HepG2 (cell line): ENCODE data around the gene HECTD4. TPM values are rescaled to one million over a fixed set of nuclear protein-coding genes. Genes with fewer than 3 reads are reported as not detected.
A peak's percentile ranks its signal among the peaks of the same experiment; 100 is the strongest.

Experiments used
- ATF7 ChIP-seq, 2 experiments: fragments of 450-650 bp in 1 of 2; sonication (generic) in 1 of 2; formaldehyde crosslinking in 1 of 2; IDR thresholded peaks; 2 replicates each; pipeline versions ENCODE4 v1.4.0 to v1.6.1; 2016 to 2020; ENCODE audit warnings: antibody characterized with exemption in 1 of 2, mild to moderate bottlenecking in 1 of 2, missing genetic modification reagents in 1 of 2
- DNMT3B ChIP-seq: conservative IDR thresholded peaks from 2 replicates; pipeline ENCODE4 v1.6.1; 2016; ENCODE audit warnings: missing biosample characterization, control low read depth
- GATAD2A ChIP-seq: IDR thresholded peaks from 2 replicates; pipeline ENCODE4 v1.6.1; 2016
- HES4 ChIP-seq: sonication (generic); formaldehyde crosslinking; IDR thresholded peaks from 2 replicates; pipeline ENCODE4 v1.9.0; 2021; ENCODE audit warnings: mild to moderate bottlenecking, missing genetic modification reagents, borderline replicate concordance
- HMG20A ChIP-seq: IDR thresholded peaks from 2 replicates; pipeline ENCODE4 v1.6.1; 2016; ENCODE audit warnings: borderline replicate concordance
- KLF16 ChIP-seq, 2 experiments: sonication (generic) in 1 of 2; formaldehyde crosslinking in 1 of 2; IDR thresholded peaks; 2 replicates each; pipeline versions ENCODE4 v1.6.1 to v1.8.0; 2016 to 2023; ENCODE audit warnings: missing genetic modification reagents in 2 of 2, missing compliant biosample characterization in 1 of 2
- MBNL3 ChIP-seq: fragments of 250-450 bp; sonication (Bioruptor Pico); conservative IDR thresholded peaks from 2 replicates; pipeline ENCODE4 v1.8.0; 2022; ENCODE audit warnings: mild to moderate bottlenecking, inconsistent platforms
- MED1 ChIP-seq: sonication (generic); formaldehyde crosslinking; IDR thresholded peaks from 2 replicates; pipeline ENCODE4 v1.4.0; 2020; ENCODE audit warnings: missing genetic modification reagents
- MTF1 ChIP-seq: sonication (generic); formaldehyde crosslinking; IDR thresholded peaks from 2 replicates; pipeline ENCODE4 v1.5.0; 2020; ENCODE audit warnings: missing genetic modification reagents
- NFIC ChIP-seq: IDR thresholded peaks from 2 replicates; pipeline ENCODE4 v1.6.1; 2012; ENCODE audit warnings: mild to moderate bottlenecking, low read length, inconsistent platforms
- ONECUT2 ChIP-seq: sonication (generic); formaldehyde crosslinking; IDR thresholded peaks from 2 replicates; pipeline ENCODE4 v1.4.0; 2020; ENCODE audit warnings: missing genetic modification reagents
- RBM22 ChIP-seq: fragments of 200-400 bp; formaldehyde crosslinking; optimal IDR thresholded peaks from 2 replicates; pipeline ENCODE3; 2017; ENCODE audit warnings: mild to moderate bottlenecking, low read length, moderate library complexity
- RCOR2 ChIP-seq: IDR thresholded peaks from 2 replicates; pipeline ENCODE4 v1.6.1; 2016; ENCODE audit warnings: missing biosample characterization, missing genetic modification reagents
- SAP130 ChIP-seq: IDR thresholded peaks from 2 replicates; pipeline ENCODE4 v1.6.1; 2016; ENCODE audit warnings: low read depth
- SOX5 ChIP-seq: IDR thresholded peaks from 2 replicates; pipeline ENCODE4 v1.6.1; 2016; ENCODE audit warnings: borderline replicate concordance
- TARDBP ChIP-seq: sonication (generic); formaldehyde crosslinking; IDR thresholded peaks from 2 replicates; pipeline ENCODE4 v1.8.0; 2022; ENCODE audit warnings: mild to moderate bottlenecking, missing genetic modification reagents
- TCF12 ChIP-seq, 2 experiments: fragments of 450-650 bp in 1 of 2; sonication (generic) in 1 of 2; formaldehyde crosslinking in 1 of 2; IDR thresholded peaks; 2 replicates each; pipeline versions ENCODE4 v1.6.1 to v1.8.0; 2017 to 2022; ENCODE audit warnings: antibody characterized with exemption in 1 of 2, mild to moderate bottlenecking in 1 of 2, missing genetic modification reagents in 1 of 2, moderate library complexity in 1 of 2
- UBTF ChIP-seq: sonication (generic); formaldehyde crosslinking; IDR thresholded peaks from 2 replicates; pipeline ENCODE4 v1.4.0; 2020; ENCODE audit warnings: mild to moderate bottlenecking, missing genetic modification reagents
- ZBTB4 ChIP-seq: sonication (generic); formaldehyde crosslinking; IDR thresholded peaks from 2 replicates; pipeline ENCODE4 v1.4.0; 2020; ENCODE audit warnings: missing genetic modification reagents, mild to moderate bottlenecking, borderline replicate concordance
- ZIK1 ChIP-seq: sonication (generic); formaldehyde crosslinking; IDR thresholded peaks from 2 replicates; pipeline ENCODE4 v1.5.0; 2020; ENCODE audit warnings: mild to moderate bottlenecking, low read depth, missing genetic modification reagents, borderline replicate concordance
- ZNF331 ChIP-seq: sonication (generic); formaldehyde crosslinking; IDR thresholded peaks from 2 replicates; pipeline ENCODE4 v1.4.0; 2020; ENCODE audit warnings: missing genetic modification reagents
- ZNF615 ChIP-seq: sonication (generic); formaldehyde crosslinking; IDR thresholded peaks from 2 replicates; pipeline ENCODE4 v1.5.0; 2020; ENCODE audit warnings: mild to moderate bottlenecking, missing genetic modification reagents, borderline replicate concordance
- ZNF703 ChIP-seq: sonication (generic); formaldehyde crosslinking; IDR thresholded peaks from 2 replicates; pipeline ENCODE4 v1.5.1; 2020; ENCODE audit warnings: missing genetic modification reagents, mild to moderate bottlenecking, moderate library complexity, borderline replicate concordance
- ZSCAN9 ChIP-seq: IDR thresholded peaks from 2 replicates; pipeline ENCODE4 v1.6.1; 2016; ENCODE audit warnings: borderline replicate concordance
- polyA plus RNA-seq, 8 experiments: library from polyadenylated mRNA; depleted of rRNA in 3 of 8; stranded (reverse) in 7 of 8; unstranded in 1 of 8; fragments of >200 nt; fragmentation: Illumina TruSeq in 4 of 8; extraction: Trizol in 4 of 8; gene quantifications; 2 replicates each; pipeline versions ENCODE4 v1.2.1 to v1.2.3, GENCODE V29; 2011 to 2016; ENCODE audit warnings: low read depth in 4 of 8, missing spikeins in 1 of 8, mixed read lengths in 1 of 8; ENCODE audit not compliant: insufficient read depth in 1 of 8
- total RNA-seq, 5 experiments: library from RNA; depleted of rRNA; stranded (reverse); fragments of >200 nt; fragmentation: Illumina TruSeq; extraction: Trizol; gene quantifications; 2 replicates each; pipeline ENCODE4 v1.2.3, GENCODE V29; 2016; ENCODE audit warnings: low read depth in 1 of 5

HECTD4 gene
- total and polyA plus RNA-seq, 2 of the 13 experiments (the other 11 are each of a cell fraction or from before 2014, with no cell fraction given): 9.0 to 11.4 TPM

GRCh38 chr12:112285600-112286401 lies 96.4 kb downstream of the HECTD4 start (continued):
- TF ChIP-seq UBTF (CRISPR knock-in tag) (no peak), GATAD2A (peak; percentile 98), TARDBP (CRISPR knock-in tag) (peak; percentile 75; the same call in 1 of the 2 replicates), DNMT3B (CRISPR knock-in tag) (0 out of 2 replicates have a peak, but pooled peaks have one; percentile 46), MBNL3 (peak; percentile 89; the same call in 1 of the 2 replicates), ZNF331 (CRISPR knock-in tag) (peak; percentile 61; the same call in 1 of the 2 replicates), ZSCAN9 (peak; percentile 71; the same call in 1 of the 2 replicates), ATF7 (IDR thresholded peaks at IDR 0.05) (peak; percentile 51; the same call in 1 of the 2 replicates), ATF7 (CRISPR knock-in tag; IDR thresholded peaks at IDR 0.05) (no peak), RCOR2 (CRISPR knock-in tag) (peak; percentile 93), TCF12 (IDR thresholded peaks at IDR 0.05) (no peak), TCF12 (CRISPR knock-in tag; IDR thresholded peaks at IDR 0.05) (0 out of 2 replicates have a peak, but pooled peaks have one; percentile 45), ONECUT2 (CRISPR knock-in tag) (peak; percentile 96), MED1 (CRISPR knock-in tag) (peak; percentile 37; the same call in 1 of the 2 replicates), HES4 (CRISPR knock-in tag) (no peak), KLF16 (CRISPR knock-in tag; IDR thresholded peaks at IDR 0.05) (peak in 1 of 2 experiments; percentile 88; a peak in 2 of 4 replicates), MTF1 (CRISPR knock-in tag) (no peak), ZNF703 (CRISPR knock-in tag) (peak; percentile 56; the same call in 1 of the 2 replicates), RBM22 (no peak), SOX5 (CRISPR knock-in tag) (peak; percentile 86; the same call in 1 of the 2 replicates), SAP130 (peak; percentile 37; the same call in 1 of the 2 replicates), ZBTB4 (CRISPR knock-in tag) (no peak), HMG20A (CRISPR knock-in tag) (peak; percentile 83), ZIK1 (CRISPR knock-in tag) (no peak), NFIC (peak; percentile 90), ZNF615 (CRISPR knock-in tag) (no peak)
